Measurements from ENCODE around the gene MBTPS2.

MBTPS2 gene

DNA sequence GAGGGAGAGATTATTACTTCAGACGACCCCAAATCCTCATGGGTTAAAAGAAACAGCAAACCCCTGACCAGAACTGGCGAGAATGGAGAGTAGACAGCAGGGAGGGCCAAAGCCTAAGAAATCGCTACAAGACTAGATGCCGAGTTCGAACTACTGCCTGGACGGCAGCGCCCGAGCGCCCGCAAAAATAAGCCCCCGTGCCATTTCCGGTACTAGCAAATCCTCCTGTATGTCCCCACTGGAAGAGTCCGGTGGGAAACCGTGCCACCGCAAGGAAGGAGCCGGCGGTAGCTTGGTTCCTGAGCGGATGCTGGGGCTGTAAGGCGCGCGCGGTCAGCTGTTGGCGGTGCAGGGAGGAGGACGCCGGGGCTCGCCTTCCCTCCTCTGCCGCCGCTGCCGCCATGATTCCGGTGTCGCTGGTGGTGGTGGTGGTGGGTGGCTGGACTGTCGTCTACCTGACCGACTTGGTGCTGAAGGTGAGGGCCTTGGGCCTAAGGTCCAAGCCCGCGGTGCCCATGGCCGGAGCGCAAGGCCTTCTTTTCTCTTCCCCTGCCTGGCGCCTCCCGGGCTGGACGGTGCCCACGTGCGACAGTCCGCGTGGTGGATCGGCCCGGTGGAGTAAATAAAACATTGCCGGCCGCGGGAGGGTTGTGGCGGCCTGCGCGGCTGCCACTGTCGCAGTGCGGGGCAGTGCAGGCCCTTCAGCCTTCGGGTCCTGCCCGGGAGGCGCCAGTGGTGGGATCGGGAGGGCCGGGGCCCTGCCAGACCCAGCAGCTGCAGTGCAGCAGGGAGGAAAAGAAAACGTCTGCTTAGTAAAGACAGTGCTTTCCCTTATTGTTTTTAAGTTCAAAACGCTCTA is at the start of gene MBTPS2:
Gene MBTPS2 (plus strand): TSS at position 284 of the 859 bp plus-strand sequence. CDS start 118 bp downstream, at position 402.
- TF ChIP-seq, protein P1, sequence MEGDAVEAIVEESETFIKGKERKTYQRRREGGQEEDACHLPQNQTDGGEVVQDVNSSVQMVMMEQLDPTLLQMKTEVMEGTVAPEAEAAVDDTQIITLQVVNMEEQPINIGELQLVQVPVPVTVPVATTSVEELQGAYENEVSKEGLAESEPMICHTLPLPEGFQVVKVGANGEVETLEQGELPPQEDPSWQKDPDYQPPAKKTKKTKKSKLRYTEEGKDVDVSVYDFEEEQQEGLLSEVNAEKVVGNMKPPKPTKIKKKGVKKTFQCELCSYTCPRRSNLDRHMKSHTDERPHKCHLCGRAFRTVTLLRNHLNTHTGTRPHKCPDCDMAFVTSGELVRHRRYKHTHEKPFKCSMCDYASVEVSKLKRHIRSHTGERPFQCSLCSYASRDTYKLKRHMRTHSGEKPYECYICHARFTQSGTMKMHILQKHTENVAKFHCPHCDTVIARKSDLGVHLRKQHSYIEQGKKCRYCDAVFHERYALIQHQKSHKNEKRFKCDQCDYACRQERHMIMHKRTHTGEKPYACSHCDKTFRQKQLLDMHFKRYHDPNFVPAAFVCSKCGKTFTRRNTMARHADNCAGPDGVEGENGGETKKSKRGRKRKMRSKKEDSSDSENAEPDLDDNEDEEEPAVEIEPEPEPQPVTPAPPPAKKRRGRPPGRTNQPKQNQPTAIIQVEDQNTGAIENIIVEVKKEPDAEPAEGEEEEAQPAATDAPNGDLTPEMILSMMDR (IDR thresholded peaks at IDR 0.05; ENCODE audit: insufficient read depth, low read depth, low read length, missing control alignments) = peak; percentile 6
- DNase-seq (ENCODE audit: low read depth) = peak; percentile 93
- H3K4me3 ChIP-seq (ENCODE audit: low read depth, low read length) = peak within 1 kb of the TSS; percentile 63

DNA sequence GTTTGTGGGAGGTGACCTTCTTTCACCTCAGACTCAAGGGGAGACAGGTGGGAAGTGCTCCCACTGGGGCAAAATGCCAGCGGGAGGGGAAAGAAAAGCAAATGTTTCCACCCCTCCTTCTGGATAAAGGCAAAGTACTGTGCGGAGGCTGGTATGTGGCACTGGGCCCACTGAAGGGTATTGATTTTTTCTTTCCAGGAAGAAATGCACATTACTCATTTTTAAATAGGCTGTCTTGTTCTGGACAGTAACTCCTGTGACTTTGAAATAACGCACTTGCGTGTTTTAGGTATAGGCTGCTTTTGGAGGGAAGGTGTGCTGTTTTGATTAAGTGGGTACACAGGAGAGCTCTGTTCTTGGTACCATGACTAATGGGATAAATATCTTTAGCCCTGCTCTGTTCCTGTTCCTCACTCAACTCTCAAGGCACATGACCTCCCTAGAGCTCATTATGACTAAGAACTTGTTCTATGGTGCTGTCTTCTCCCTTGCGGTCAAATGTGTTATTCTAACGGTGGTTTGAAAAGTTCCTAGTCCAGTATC is 40.7 kb upstream of the MBTPS2 start:
- peak; percentile 56 for DNase-seq (ENCODE audit: low read depth)
- TF ChIP-seq, protein P1 (IDR thresholded peaks at IDR 0.05; ENCODE audit: insufficient read depth, low read depth, low read length, missing control alignments) = no peak
- H3K4me3 ChIP-seq (ENCODE audit: low read depth, low read length) = no peak overlapping the region

DNA sequence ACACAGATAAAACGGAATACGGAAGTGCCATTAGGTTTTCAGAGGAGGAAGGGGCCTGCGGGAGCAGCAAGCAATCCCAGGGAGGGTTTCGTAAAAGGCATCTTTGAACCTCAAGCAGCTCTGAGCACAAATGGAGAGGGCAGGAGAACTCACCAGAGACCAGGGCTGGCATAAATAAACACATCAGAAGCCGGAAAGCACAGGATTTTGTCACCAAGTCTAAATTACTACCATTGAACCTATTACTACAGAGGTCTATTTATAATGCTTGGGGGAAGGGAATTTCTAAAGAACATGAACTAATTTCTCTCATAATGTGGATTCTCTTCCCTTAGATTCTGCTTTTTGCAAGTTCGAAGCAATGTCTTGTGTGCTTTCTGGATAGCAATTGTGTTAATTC is 39.6 kb upstream of the MBTPS2 start:
- DNase-seq (ENCODE audit: low read depth) = no peak

DNA sequence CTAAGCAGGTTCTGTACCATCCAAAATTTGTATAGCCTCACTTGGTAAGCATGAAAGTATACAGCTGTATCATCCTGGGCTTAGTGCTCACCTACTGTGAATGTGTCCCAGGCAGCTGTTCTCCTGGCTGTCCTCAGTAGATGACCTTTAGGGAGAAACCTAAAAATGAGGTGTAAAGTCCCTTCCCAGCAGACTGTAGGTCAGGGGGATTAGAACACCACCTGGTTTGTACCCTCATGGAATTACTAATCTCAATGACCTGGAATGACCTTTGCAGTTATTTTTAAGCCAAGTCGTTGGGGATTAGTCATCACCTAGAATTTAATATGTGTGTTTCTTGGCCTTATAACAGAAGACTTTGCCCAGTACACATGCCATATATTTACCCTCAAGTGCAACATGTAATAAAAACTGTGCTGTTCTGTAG is 39.1 kb upstream of the MBTPS2 start:
- no peak overlapping the region for H3K4me3 ChIP-seq (ENCODE audit: low read depth, low read length)
- DNase-seq (ENCODE audit: low read depth) = peak; percentile 31
- TF ChIP-seq, protein P1 (IDR thresholded peaks at IDR 0.05; ENCODE audit: insufficient read depth, low read depth, low read length, missing control alignments) = no peak

More for the DNA sequence above, 39.6 kb upstream of the MBTPS2 start:
- no peak overlapping the region for H3K4me3 ChIP-seq (ENCODE audit: low read depth, low read length)
- TF ChIP-seq, protein P1 (IDR thresholded peaks at IDR 0.05; ENCODE audit: insufficient read depth, low read depth, low read length, missing control alignments) = no peak

DNA sequence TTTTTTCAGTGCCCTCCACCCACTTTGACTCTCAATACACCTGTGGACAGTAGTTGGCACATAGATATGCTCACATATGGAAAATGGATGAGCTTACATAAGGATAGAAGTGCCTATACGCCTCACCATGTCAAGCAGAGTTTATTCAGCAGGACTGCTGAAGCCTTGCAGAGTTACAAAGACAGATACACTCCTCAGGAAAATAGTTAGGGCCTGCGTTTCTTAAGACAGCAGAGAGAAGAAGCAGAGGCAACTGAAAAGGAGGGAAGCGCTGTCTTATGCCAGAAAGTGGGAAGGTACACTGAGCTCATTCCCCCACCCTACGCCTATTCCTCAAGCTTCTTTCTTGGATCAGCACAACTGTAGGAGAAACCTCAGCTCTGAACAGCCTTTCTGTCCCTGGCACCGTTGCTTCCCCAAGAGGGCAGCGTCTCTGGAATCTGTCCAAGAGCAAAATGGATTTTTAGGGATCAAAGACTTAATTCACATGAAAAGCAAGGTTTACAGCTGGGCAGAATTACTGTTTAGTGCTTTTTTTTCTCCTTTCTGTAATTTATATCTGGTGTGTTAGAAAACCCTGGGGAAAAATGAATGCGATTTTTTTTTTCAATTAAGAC is 37.3 kb upstream of the MBTPS2 start:
- TF ChIP-seq, protein P1 (IDR thresholded peaks at IDR 0.05; ENCODE audit: insufficient read depth, low read depth, low read length, missing control alignments) = no peak
- H3K4me3 ChIP-seq (ENCODE audit: low read depth, low read length) = no peak overlapping the region
- DNase-seq (ENCODE audit: low read depth) = no peak

DNA sequence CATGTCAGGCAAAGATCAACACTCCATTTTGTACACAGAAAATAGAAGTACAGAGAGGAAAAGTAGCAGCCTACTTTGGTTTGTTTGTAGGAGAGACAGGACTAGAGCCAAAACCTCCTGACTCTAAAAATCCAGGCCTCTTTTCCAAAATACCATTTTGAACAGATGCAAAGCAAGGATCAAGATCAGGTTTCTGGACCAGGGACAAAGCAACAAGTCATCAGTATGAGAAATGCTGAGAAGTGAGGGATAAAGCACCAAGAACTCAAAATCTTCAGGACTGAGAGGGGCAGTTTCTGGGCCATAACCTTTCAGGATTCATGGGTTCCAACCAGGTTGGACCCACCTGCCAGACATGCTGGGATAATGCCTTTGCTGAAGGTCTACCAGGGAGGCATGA is 36.6 kb upstream of the MBTPS2 start:
- TF ChIP-seq, protein P1 (IDR thresholded peaks at IDR 0.05; ENCODE audit: insufficient read depth, low read depth, low read length, missing control alignments) = no peak
- no peak overlapping the region for H3K4me3 ChIP-seq (ENCODE audit: low read depth, low read length)
- no peak for DNase-seq (ENCODE audit: low read depth)
